Activated CD4-positive, alpha-beta T cell treated with anti-CD3 and anti-CD28 coated beads for 4 hours (primary cell): ENCODE results near the gene FAM81B.
"Not testable (repeated sequence)": the region's sequence is repeated elsewhere in the genome, so short reads cannot be mapped to it uniquely, and the experiment has no call there.

Experiments used
- DNase-seq, 2 donors: peaks; one replicate each; pipeline ENCODE4 v3.0.0-alpha.2; 2020

FAM81B gene, protein sequence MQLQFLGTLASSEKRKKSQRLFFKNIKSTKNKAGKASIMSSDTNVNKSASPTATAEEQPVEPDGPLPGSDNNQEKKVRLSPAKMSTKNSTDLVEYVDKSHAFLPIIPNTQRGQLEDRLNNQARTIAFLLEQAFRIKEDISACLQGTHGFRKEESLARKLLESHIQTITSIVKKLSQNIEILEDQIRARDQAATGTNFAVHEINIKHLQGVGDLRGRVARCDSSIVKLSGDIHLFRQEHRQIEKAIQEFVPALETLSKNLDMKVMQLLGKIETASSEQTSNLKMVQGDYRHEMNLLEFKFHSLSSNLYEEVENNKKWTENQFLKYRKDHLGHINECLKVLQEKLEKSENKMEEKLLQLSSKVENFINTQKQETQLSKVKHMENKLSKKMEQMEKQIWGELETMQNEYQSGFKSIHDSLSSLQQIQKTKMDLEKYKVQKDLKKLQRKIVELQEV

DNA sequence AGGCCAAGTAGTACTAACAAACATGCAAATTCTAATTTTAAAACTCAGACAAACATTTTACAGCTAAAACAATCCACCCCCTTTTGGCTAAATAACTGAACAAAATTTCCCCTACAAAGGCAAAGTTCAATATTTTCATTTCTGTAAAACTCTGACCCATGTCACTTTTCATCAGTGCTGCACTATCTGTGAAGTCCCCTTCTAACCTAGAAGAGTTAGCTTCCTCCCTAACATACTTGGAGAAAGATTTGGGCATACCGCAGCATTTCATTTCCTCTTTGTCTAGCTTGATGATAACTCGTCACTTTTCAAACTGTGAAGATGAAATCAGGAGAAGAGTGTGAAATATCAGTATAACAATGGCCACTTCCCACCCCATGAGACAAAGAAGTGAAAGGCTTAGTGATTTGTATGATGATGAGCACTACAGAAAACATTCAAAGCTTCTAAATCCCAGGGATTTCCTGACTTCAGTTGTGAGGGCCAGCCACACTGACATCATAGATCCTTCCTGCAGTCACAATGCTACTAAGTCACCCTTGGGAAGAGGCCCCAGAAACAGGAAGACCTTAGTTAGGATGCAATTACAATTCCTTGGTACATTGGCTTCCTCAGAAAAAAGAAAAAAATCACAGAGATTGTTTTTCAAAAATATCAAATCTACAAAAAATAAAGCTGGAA is at the start of gene FAM81B:
Gene FAM81B (plus strand): TSS at position 555 of the 681 bp plus-strand sequence. CDS start 24 bp downstream, at position 579.
- DNase-seq = no peak

DNA sequence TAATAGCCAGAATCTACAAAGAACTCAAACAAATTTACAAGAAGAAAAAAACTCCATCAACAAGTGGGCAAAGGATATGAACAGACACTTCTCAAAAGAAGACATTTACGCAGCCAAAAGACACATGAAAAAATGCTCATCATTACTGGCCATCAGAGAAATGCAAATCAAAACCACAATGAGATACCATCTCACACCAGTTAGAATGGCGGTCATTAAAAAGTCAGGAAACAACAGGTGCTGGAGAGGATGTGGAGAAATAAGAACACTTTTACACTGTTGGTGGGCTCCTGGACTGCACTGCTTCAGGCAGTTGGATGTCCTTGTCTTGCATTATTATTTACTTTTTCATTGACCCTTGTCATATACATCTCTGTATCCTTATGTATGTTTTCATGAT is 49.7 kb upstream of the FAM81B start:
- DNase-seq = not testable (repeated sequence)

DNA sequence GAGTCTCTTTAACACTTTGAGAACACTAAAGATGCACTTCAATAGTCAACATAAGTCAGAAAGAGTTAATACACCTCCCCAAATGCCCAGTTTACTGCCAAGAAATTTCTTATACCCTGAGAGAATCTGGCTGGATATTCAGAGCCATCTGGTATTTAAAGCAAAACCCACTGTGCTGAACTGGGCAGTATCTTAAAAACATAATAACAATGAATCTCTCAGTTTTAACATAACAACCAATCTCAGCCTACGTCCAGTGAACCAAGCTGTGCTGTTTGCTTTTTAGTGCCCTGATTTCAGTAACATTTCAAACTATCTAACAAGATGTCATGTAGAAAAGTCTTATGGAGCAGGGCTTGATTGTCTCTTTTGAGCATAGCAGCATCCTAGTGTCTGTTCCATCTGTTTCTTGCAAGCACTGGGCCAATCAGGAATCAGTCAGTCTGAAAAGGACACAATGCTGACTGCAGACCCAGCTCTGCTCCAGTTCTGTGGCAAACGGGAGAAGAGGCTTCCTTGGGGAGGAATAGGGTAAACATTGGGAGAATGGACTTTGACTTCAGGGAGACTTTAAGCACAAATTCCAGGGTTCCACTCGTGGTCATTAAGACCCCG is 43.6 kb upstream of the FAM81B start:
- no peak for DNase-seq

- no peak for DNase-seq
Measured at GRCh38 chr5:95350631-95351030, 40.5 kb upstream of the FAM81B start.

- no peak for DNase-seq
Measured at GRCh38 chr5:95352691-95353090, 38.5 kb upstream of the FAM81B start.

DNA sequence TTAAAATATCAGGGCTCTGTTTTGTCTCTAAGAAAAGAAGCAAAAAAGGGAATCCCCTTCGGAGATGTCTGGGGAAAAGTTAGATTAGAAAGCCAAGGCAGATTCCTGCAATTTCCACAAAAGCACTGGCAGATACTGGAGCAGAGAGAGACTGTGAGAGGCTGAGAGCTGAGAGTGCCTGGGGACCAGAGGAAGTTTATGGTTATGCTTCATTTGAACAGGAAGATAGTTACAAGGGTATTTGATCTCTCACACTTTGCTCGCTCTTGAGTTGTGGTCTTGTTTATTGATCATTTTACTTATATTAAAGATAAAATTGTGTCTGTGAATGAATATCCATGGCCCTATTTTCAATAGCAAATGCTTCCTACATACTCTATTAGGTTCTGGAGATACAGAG is 32.8 kb upstream of the FAM81B start:
- DNase-seq = no peak

DNA sequence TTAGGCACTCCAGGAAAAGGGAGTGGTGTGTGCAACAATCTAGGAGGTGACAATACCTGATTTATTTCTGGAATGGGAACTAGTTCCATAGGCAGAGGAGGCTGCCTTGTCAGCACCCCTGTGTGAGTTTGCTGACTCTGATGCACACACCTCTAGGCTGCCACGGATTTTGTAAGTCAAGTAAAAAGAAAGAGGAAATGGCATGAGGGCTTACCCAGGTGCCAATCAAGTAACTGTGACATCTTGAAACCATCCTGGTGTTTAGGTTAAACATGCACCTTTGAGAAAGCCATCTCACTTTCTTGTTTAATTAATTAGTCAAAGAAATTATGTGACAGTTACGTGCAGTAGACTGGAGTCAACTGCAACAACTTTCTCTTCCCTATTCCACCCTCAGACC is 32.3 kb upstream of the FAM81B start:
- no peak for DNase-seq

DNA sequence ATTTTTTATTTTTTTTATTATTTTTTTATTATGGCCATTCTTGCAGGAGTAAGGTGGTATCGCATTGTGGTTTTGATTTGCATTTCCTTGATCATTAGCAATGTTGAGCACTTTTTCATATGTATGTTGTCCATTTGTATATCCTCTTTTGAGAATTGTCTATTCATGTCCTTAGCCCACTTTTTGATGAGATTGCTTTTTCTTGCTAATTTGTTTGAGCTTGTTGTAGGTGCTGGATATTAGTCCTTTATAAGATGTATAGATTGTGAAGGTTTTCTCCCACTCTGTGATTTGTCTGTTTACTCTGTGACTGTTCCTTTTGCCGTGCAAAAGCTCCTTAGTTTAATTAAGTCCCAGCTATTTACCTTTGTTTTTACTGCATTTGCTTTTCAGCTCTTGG is 30.5 kb upstream of the FAM81B start:
- not testable (repeated sequence) for DNase-seq

- DNase-seq = no peak
Measured at GRCh38 chr5:95365302-95366095, 25.7 kb upstream of the FAM81B start.

DNA sequence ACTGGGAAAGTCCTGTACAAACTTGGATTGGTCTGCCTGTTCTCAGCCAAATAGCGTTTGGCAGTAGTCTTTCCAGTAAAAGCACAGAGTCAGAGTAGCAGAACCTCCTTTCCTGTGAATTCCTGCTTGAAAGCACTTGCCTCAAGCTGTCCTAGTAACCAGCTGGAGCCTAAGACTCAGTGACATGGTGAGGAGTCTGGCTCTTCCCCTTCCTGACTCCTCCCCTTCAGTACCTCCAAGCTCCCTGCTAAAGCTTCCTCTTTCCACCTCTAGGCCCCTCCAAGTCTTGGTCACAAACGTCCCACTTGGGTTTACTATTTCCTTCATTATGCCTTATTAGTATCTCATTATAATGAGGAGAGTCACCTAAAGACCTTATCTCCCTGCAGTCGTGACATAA is 21.4 kb upstream of the FAM81B start:
- no peak for DNase-seq

DNA sequence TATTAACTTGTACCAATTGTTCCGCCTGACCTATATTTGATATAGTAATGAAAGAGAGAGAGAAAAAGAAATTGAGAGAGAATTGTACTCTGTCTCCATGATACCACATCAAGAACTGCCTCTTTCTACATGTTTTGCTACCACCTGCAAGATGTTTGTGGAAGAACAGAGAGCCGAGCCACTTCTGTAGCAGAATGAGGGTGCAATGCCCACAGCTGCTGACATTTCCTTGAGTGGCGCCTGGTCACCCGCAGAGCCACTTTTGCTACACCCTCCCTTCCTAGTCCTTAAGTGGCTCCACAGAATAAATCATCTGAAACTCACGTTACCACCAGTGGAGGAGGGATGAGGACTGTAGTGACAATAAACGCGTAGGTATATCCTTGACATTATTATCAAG is 17.1 kb upstream of the FAM81B start:
- DNase-seq = no peak

- DNase-seq = no peak
Measured at GRCh38 chr5:95375591-95375990, 15.6 kb upstream of the FAM81B start.

GRCh38 chr5:95379133-95379532 is 12.0 kb upstream of the FAM81B start:
- no peak for DNase-seq

DNA sequence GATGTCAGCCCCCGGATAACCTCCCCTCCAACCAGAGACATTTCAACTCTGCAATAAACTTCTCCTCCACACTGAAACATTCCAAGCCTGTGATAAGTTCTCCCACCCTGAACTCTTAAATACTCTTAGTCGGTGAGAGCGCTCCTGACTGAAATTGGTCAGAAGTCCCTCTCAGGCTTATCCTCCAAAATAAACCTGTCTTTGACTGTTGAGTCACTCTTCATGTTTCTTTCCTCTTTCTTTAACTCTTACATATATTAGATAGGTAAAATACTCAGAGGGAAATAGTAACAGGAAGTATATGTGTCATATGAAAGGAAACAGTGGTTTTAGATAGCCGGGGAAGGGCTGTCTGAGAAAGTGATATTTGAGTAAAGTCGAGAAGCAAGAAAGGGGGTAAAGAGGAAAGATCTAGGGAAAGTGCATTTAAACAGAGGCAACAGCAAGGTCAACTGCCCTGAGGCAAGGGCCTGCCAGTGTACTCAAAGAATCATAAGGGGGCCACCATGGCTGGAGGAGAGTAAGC is 11.0 kb upstream of the FAM81B start:
- no peak for DNase-seq

DNA sequence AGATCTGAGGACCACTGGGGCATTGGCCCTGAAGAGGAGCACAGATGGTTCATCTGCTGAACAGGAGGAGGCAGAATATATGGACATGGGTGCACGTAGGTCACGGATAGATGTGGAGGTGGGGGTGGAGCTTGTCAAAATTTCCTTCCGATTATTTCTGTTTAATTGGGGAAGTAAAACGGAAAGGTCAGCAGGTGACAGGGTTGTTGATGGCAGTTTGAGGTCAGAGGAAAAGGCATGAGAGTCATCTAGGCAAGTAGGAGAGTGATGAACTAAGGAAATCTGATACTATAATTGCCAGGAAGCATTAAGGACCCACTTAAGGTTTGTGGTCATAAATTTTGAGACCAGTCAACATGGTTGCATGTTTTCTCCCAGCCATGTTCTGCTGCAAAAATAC is 8.4 kb upstream of the FAM81B start:
- no peak for DNase-seq

DNA sequence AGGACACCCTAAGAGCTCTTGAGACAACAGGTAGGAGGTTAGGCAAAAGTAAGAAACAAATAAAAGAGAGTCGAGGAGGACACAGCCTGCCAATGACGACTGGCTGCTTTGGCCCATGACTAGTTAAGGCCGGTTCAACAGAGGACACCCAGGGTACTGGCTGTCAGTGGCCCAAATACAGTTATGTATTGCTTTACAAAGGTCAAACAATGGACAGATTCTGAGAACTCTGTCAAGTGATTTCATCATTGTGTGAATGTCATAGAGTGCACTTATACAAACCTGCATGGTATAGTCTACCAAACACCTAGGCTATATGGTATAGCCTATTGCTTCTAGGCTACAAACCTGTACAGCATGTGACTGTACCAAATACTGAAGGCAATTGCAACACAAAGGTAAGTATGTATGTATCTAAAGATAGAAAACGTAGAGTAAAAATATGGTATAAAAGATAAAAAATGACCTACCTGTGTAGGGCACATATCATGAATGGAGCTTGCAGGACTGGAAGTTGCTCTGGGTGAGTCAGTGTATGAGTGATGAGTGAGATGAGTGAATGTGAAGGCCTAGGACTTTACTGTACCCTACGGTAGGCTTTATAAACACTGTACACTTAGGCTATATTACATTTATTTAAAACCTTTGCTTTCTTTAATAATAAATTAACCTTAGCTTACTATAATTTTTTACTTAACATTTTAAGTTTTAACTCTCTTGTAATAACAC is 6.5 kb upstream of the FAM81B start:
- DNase-seq = no peak

GRCh38 chr5:95385334-95385733 is 5.8 kb upstream of the FAM81B start:
- DNase-seq = no peak

DNA sequence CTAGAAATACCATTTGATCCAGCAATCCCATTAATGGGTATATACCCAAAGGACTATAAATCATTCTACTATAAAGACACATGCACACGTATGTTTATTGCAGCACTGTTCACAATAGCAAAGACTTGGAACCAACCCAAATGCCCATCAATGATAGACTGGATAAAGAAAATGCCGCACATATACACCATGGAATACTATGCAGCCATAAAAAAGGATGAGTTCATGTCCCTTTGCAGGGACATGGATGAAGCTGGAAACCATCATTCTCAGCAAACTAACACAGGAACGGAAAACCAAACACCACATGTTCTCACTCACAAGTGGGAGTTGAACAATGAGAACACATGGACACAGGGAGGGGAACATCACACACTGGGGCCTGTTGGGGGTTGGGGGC is 799 bp downstream of the FAM81B start:
- DNase-seq = not testable (repeated sequence)

- DNase-seq = no peak
Measured at GRCh38 chr5:95392593-95393182, 1.5 kb downstream of the FAM81B start.

- DNase-seq = no peak
Measured at GRCh38 chr5:95393279-95393678, 2.1 kb downstream of the FAM81B start.

GRCh38 chr5:95398989-95399388 is 7.8 kb downstream of the FAM81B start:
- no peak for DNase-seq

DNA sequence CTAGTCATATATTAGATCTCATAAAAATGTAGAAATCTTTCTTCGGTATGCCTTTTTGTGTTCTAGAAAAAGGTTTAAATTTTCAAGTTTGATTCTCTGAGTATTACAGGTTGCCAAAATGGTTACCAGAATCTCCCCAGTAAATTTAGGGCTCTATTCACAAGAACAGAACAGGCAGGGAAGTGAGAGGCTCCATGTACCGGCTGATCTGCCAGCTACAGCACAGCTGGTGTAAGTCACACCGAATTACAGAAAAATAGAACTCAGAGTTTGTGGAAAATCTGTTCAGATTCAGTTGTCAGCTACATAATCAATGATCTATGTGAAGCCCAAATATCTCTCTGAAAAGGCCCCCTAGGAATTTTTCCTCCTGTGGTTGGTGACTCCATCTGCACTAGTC is 10.5 kb downstream of the FAM81B start:
- DNase-seq = no peak
